Endothelial cell of umbilical vein (primary cell): ENCODE results near the gene RSPH6A. TPM values are rescaled to one million over a fixed set of nuclear protein-coding genes. Genes with fewer than 3 reads are reported as not detected.

Experiments used
- BruUV-seq: library from RNA; stranded (reverse); fragments of 400-500 nt; replicated peaks from 2 replicates; lab custom pipeline; 2021; lab: Mats Ljungman, UMichigan
- CTCF ChIA-PET: fragments of 300-600, 350-600 bp; sonication (Branson Sonifier 250); formaldehyde crosslinking; loops from one replicate; lab custom pipeline; 2021; ENCODE audit warnings: antibody characterized with exemption, inconsistent platforms; lab: Charles Lee
- POLR2A ChIA-PET: fragments of 300-600, 350-600 bp; sonication (Branson Sonifier 250); formaldehyde crosslinking; loops from one replicate; lab custom pipeline; 2021; ENCODE audit warnings: antibody characterized with exemption, inconsistent platforms; lab: Charles Lee
- DNase-seq: peaks from one replicate; pipeline ENCODE4 v3.0.0-alpha.2; 2011; ENCODE audit warnings: low read depth, low spot score
- FAIRE-seq: peaks from 2 replicates; lab custom pipeline; 2011; peaks lifted over from hg19 to GRCh38; lab: Jason Lieb, UNC
- H2AFZ ChIP-seq: 2 replicates; pipeline ENCODE4 v1.6.0; 2012; ENCODE audit warnings: low read depth, low read length, control low read depth, inconsistent platforms
- H3K27ac ChIP-seq: 2 replicates; pipeline ENCODE4 v1.5.1; 2011; ENCODE audit warnings: low read depth, mild to moderate bottlenecking, control low read depth, low read length, moderate library complexity; ENCODE audit not compliant: insufficient read depth
- H3K27me3 ChIP-seq, 2 experiments: 2 replicates each; pipeline versions ENCODE4 v1.6.0 to v1.6.1; 2011; ENCODE audit warnings: low read length in 2 of 2, mixed read lengths in 1 of 2; ENCODE audit not compliant: control insufficient read depth in 2 of 2, insufficient read depth in 2 of 2
- H3K36me3 ChIP-seq, 2 experiments: 2 replicates in 1 of 2; 3 replicates in 1 of 2; pipeline ENCODE4 v1.5.1; 2011; ENCODE audit warnings: low read length in 2 of 2, mild to moderate bottlenecking in 1 of 2, moderate library complexity in 1 of 2; ENCODE audit not compliant: control insufficient read depth in 2 of 2, insufficient read depth in 2 of 2; ENCODE audit errors: extremely low read depth in 1 of 2
- H3K4me1 ChIP-seq: 3 replicates; pipeline ENCODE4 v1.5.1; 2011; ENCODE audit warnings: mild to moderate bottlenecking, low read length; ENCODE audit not compliant: control insufficient read depth, insufficient read depth; ENCODE audit errors: extremely low read depth
- H3K4me2 ChIP-seq: 2 replicates; pipeline ENCODE4 v1.6.1; 2011; ENCODE audit warnings: low read length, control low read depth, mixed read lengths; ENCODE audit not compliant: insufficient read depth
- H3K4me3 ChIP-seq, 3 experiments: fragments of 200-600 bp in 1 of 3; sonication (generic), shearing (Covaris generic) in 1 of 3; replicated peaks in 1 of 3; 2 replicates each; pipeline ENCODE4 v1.5.1; 2011 to 2016; ENCODE audit warnings: control low read depth in 3 of 3, low read length in 3 of 3, mild to moderate bottlenecking in 2 of 3, inconsistent platforms in 1 of 3, low read depth in 1 of 3, moderate library complexity in 1 of 3; ENCODE audit not compliant: insufficient read depth in 1 of 3
- H3K79me2 ChIP-seq: 2 replicates; pipeline ENCODE4 v1.6.0; 2012; ENCODE audit warnings: low read length, inconsistent platforms; ENCODE audit not compliant: control insufficient read depth, insufficient read depth
- H3K9ac ChIP-seq: replicated peaks from 2 replicates; pipeline ENCODE3; 2011; ENCODE audit warnings: low read length, control low read depth; ENCODE audit not compliant: insufficient read depth; ENCODE audit errors: extremely low read depth
- H3K9me1 ChIP-seq: replicated peaks from 3 replicates; pipeline ENCODE4 v1.6.0; 2011; ENCODE audit warnings: mild to moderate bottlenecking, low read length; ENCODE audit not compliant: control insufficient read depth, insufficient read depth; ENCODE audit errors: extremely low read depth
- H3K9me3 ChIP-seq: replicated peaks from 2 replicates; pipeline ENCODE4 v1.5.1; 2012; ENCODE audit warnings: low read length, inconsistent platforms; ENCODE audit not compliant: control insufficient read depth, insufficient read depth
- H4K20me1 ChIP-seq: replicated peaks from 2 replicates; pipeline ENCODE3; 2011; ENCODE audit warnings: mild to moderate bottlenecking, low read length; ENCODE audit not compliant: control insufficient read depth, insufficient read depth; ENCODE audit errors: extremely low read depth
- CTCF ChIP-seq, 2 donors: IDR thresholded peaks; 1 replicate in 1 of 2; 2 replicates in 1 of 2; pipeline ENCODE4 v1.5.1; 2011; ENCODE audit warnings: low read length in 2 of 2, mild to moderate bottlenecking in 2 of 2, moderate library complexity in 2 of 2, control low read depth in 1 of 2, inconsistent platforms in 1 of 2, low read depth in 1 of 2; ENCODE audit not compliant: insufficient read depth in 1 of 2; ENCODE audit errors: extremely low read depth in 1 of 2
- EZH2 ChIP-seq: IDR thresholded peaks from 2 replicates; pipeline ENCODE4 v1.6.1; 2012; ENCODE audit warnings: borderline replicate concordance, low read depth, mild to moderate bottlenecking, moderate library complexity, low read length, inconsistent platforms; ENCODE audit not compliant: severe bottlenecking
- FOS ChIP-seq: IDR thresholded peaks from 2 replicates; pipeline ENCODE4 v1.6.1; 2011; ENCODE audit warnings: mild to moderate bottlenecking, low read length, moderate library complexity, borderline replicate concordance; ENCODE audit not compliant: insufficient read depth
- GATA2 ChIP-seq: IDR thresholded peaks from 2 replicates; pipeline ENCODE4 v1.7.0; 2011; ENCODE audit warnings: low read depth, mild to moderate bottlenecking, moderate library complexity, mixed read lengths, low read length; ENCODE audit not compliant: insufficient read length, insufficient read depth
- JUN ChIP-seq: IDR thresholded peaks from 2 replicates; pipeline ENCODE4 v1.6.1; 2011; ENCODE audit warnings: borderline replicate concordance, low read depth; ENCODE audit not compliant: insufficient read length, insufficient read depth
- MAX ChIP-seq: IDR thresholded peaks from 2 replicates; pipeline ENCODE4 v1.6.1; 2011; ENCODE audit not compliant: insufficient read depth, insufficient read length
- MYC ChIP-seq: IDR thresholded peaks from one replicate; pipeline ENCODE4 v1.6.1; 2011; ENCODE audit warnings: mild to moderate bottlenecking, low read depth, low read length
- POLR2A ChIP-seq: IDR thresholded peaks from 2 replicates; pipeline ENCODE4 v1.6.1; 2012; ENCODE audit warnings: low read depth, mild to moderate bottlenecking, control low read depth, low read length
- POLR2AphosphoS5 ChIP-seq: IDR thresholded peaks from 2 replicates; pipeline ENCODE4 v1.6.1; 2012; ENCODE audit warnings: low read depth, mild to moderate bottlenecking, control low read depth, low read length, moderate library complexity; ENCODE audit not compliant: insufficient read depth
- dilution Hi-C: fragments of 300-500 bp; cut with MboI; formaldehyde crosslinking; loops from one replicate; pipeline ENCODE4 v1.15.0; 2019; ENCODE audit warnings: low sequenced_read_pairs; ENCODE audit not compliant: extremely low pct_ligation_motif_present
- intact Hi-C: fragments of 100-400 bp; cut with micrococcal nuclease; formaldehyde crosslinking; loops from one replicate; pipeline ENCODE4 v1.10.0; 2022
- polyA plus RNA-seq, 4 experiments: library from polyadenylated mRNA; depleted of rRNA in 3 of 4; stranded (reverse) in 3 of 4; unstranded in 1 of 4; fragments of >200 nt; gene quantifications; 2 replicates each; pipeline versions ENCODE4 v1.2.1 to v1.2.3, GENCODE V29; 2011 to 2012; ENCODE audit warnings: missing spikeins in 1 of 4
- total RNA-seq: library from RNA; stranded (reverse); gene quantifications from 2 replicates; pipeline ENCODE4 v1.2.3, GENCODE V29; 2021

RSPH6A gene
- total and polyA plus RNA-seq, 2 donors (not counting 3 experiments of a cell fraction or from before 2014, with no cell fraction given), result 0.03 to 0.62 TPM

- FAIRE-seq, result no peak
- Histone ChIP-seq H3K79me2 (peaks cover 2% of the 10 kb centered on the region), H3K27me3 (no peaks in the 10 kb centered on the region), H3K4me2 (no peak overlapping the region), H3K9me1 (no peaks in the 10 kb centered on the region), H3K4me3 (no peak overlapping the region), H2AFZ (no peak overlapping the region), H3K4me1 (peaks cover 6% of the 10 kb centered on the region), H3K27ac (no peak overlapping the region), H4K20me1 (no peaks in the 10 kb centered on the region), H3K36me3 (no peaks in the 10 kb centered on the region), H3K9me3 (no peaks in the 10 kb centered on the region), H3K9ac (no peak overlapping the region)
- POLR2A ChIA-PET, result no interaction called here
- no peak for TF ChIP-seq JUN
- no peak for TF ChIP-seq POLR2AphosphoS5
- TF ChIP-seq MYC, result no peak
- no peak for TF ChIP-seq EZH2
- no peak for TF ChIP-seq FOS
- TF ChIP-seq MAX, result no peak
- no peak for TF ChIP-seq GATA2
- no peak for TF ChIP-seq POLR2A
- no peak for TF ChIP-seq CTCF (IDR thresholded peaks at IDR 0.05; ENCODE audit: extremely low read depth in 1 of 2, insufficient read depth in 1 of 2, low read depth in 1 of 2, low read length in 2 of 2)
- dilution Hi-C loops (no loop called here), intact Hi-C loops (no loop called here)
- DNase-seq, result no peak
- CTCF ChIA-PET, result interaction anchor here (0.6 to 0.7 kb wide), 2 partner anchors 70 to 768 kb away, joined by 3 to 4 read pairs; partner anchors contain the start of gene QPCTL
- BruUV-seq, result no TSS peak
Measured at GRCh38 chr19:45762870-45763631, 52.1 kb downstream of the RSPH6A start.
